Measurements from ENCODE around the gene NBPF9.
"Not testable (repeated sequence)": the region's sequence is repeated elsewhere in the genome, so short reads cannot be mapped to it uniquely, and the experiment has no call there.

GRCh38 chr1:149012599-149012998 is 90.8 kb downstream of the NBPF9 start:
- TF ChIP-seq POLR2AphosphoS5 (IDR thresholded peaks at IDR 0.05; ENCODE audit: borderline replicate concordance, low read depth, low read length); FOXP2 (optimal IDR thresholded peaks at IDR 0.05; ENCODE audit: control extremely low read depth, extremely low read length, insufficient read depth): not testable (repeated sequence)
